HepG2 (cell line): Measurements from ENCODE around the gene FAM120C.

Source experiments
- RAD21 ChIP-seq: fragments of 450-650 bp; formaldehyde crosslinking; IDR thresholded peaks from 2 replicates; pipeline ENCODE4 v1.5.0; 2020; ENCODE audit warnings: mild to moderate bottlenecking
- ZBTB7A ChIP-seq: sonication (generic); formaldehyde crosslinking; IDR thresholded peaks from 2 replicates; pipeline ENCODE4 v1.8.0; 2022; ENCODE audit warnings: mild to moderate bottlenecking, missing genetic modification reagents
- ZFP36 ChIP-seq: fragments of 150-350 bp; IDR thresholded peaks from 2 replicates; pipeline ENCODE4 v1.6.1; 2018; ENCODE audit warnings: borderline replicate concordance, low read length, low read depth; ENCODE audit not compliant: partially characterized antibody
- ZNF460 ChIP-seq: sonication (generic); formaldehyde crosslinking; IDR thresholded peaks from 2 replicates; pipeline ENCODE4 v1.5.1; 2020; ENCODE audit warnings: missing genetic modification reagents, mild to moderate bottlenecking, borderline replicate concordance
- TF ChIP-seq, protein P1 (sequence below): sonication (generic); formaldehyde crosslinking; IDR thresholded peaks from 2 replicates; pipeline ENCODE4 v1.4.0; 2020; ENCODE audit warnings: missing genetic modification reagents

DNA sequence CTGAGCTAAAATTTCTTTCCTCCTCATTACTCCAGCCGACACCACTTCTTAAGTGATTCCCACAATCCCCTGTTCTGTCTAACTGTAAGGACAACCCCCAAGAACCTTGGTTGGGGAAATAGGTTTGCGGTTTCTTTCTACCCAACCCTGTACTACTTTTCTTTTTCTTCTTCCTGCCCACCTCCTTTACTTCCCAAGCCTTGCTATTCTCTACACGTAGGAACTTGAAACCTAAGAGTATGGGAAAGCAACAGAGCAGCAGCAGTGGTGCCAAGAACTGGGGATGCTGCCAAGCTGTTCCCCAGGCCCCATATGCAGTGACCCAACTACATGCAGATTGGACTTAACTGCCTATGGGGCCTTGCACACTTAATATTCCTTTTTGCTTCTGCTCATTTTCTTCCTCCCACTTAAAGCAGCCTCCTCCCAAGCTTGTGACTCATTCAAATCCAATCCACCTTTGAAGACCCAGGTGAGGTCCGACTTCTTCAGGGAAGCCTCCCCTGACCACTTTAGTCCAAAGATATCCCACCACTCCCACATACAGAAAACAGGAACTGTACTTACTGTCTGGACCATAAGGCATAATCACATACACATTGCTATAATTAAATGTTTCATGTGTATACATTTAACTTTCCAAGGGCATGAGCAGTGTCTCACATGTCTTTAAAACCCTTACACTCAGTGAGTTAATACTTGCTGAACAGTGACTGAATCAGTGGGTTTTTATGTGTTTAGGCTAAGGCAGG, 1.7 kb downstream of the FAM120C start:
- no peak for TF ChIP-seq ZBTB7A
- TF ChIP-seq, protein P1, sequence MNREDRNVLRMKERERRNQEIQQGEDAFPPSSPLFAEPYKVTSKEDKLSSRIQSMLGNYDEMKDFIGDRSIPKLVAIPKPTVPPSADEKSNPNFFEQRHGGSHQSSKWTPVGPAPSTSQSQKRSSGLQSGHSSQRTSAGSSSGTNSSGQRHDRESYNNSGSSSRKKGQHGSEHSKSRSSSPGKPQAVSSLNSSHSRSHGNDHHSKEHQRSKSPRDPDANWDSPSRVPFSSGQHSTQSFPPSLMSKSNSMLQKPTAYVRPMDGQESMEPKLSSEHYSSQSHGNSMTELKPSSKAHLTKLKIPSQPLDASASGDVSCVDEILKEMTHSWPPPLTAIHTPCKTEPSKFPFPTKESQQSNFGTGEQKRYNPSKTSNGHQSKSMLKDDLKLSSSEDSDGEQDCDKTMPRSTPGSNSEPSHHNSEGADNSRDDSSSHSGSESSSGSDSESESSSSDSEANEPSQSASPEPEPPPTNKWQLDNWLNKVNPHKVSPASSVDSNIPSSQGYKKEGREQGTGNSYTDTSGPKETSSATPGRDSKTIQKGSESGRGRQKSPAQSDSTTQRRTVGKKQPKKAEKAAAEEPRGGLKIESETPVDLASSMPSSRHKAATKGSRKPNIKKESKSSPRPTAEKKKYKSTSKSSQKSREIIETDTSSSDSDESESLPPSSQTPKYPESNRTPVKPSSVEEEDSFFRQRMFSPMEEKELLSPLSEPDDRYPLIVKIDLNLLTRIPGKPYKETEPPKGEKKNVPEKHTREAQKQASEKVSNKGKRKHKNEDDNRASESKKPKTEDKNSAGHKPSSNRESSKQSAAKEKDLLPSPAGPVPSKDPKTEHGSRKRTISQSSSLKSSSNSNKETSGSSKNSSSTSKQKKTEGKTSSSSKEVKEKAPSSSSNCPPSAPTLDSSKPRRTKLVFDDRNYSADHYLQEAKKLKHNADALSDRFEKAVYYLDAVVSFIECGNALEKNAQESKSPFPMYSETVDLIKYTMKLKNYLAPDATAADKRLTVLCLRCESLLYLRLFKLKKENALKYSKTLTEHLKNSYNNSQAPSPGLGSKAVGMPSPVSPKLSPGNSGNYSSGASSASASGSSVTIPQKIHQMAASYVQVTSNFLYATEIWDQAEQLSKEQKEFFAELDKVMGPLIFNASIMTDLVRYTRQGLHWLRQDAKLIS (CRISPR knock-in tag): no peak
- no peak for TF ChIP-seq ZNF460 (CRISPR knock-in tag)
- TF ChIP-seq RAD21: no peak
- TF ChIP-seq ZFP36: no peak
